GM19025 (cell line): ENCODE results near the gene OSM.
"Not testable (repeated sequence)": the region's sequence is repeated elsewhere in the genome, so short reads cannot be mapped to it uniquely, and the experiment has no call there.

ENCODE experiments used
- ATAC-seq: cut with Tn5 transposase; IDR thresholded peaks from one replicate; pipeline ENCODE4 v1.9.1; 2021; ENCODE audit warnings: mild to moderate bottlenecking, low read depth, moderate library complexity; ENCODE audit not compliant: unreplicated experiment

The OSM gene

DNA sequence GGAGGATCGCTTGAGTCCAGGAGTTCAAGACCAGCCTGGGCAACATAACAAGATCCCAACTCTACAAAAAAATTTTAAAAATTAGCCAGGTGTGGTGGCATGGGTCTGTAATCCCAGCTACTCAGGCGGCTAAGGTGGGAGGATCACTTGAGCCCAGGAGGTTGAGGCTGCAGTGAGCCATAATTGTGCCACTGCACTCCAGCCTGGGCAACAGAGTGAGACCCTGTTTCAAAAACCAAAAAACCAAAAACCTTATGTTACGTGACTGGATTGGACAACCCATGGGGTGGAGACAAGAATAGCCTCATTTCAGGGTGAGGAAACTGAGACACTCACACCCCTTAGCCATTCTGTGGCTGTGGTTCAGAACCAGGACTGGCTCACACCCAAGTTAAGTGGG is 50.4 kb downstream of the OSM start:
- not testable (repeated sequence) for ATAC-seq

- ATAC-seq: no peak
Observed at GRCh38 chr22:30214703-30215407, 51.8 kb downstream of the OSM start.

- ATAC-seq: no peak
Observed at GRCh38 chr22:30212996-30213441, 53.6 kb downstream of the OSM start.
